Esophagus squamous epithelium (tissue), 4 donors: Measurements from ENCODE around the gene CRYAA.
"Not testable (repeated sequence)": the region's sequence is repeated elsewhere in the genome, so short reads cannot be mapped to it uniquely, and the experiment has no call there.

ENCODE experiments used
- CTCF ChIP-seq, 6 experiments: fragments of 450-650 bp in 4 of 6; fragments of 200-600 bp in 2 of 6; sonication (generic) in 2 of 6; IDR thresholded peaks; one replicate each; pipeline ENCODE4 v1.5.1; 2016 to 2019; ENCODE audit warnings: antibody characterized with exemption in 6 of 6, mild to moderate bottlenecking in 4 of 6, moderate library complexity in 4 of 6
- POLR2A ChIP-seq, 4 donors: fragments of 450-650 bp; IDR thresholded peaks; one replicate each; pipeline ENCODE4 v1.6.1; 2017; ENCODE audit warnings: antibody characterized with exemption in 4 of 4, mild to moderate bottlenecking in 4 of 4, moderate library complexity in 3 of 4

DNA sequence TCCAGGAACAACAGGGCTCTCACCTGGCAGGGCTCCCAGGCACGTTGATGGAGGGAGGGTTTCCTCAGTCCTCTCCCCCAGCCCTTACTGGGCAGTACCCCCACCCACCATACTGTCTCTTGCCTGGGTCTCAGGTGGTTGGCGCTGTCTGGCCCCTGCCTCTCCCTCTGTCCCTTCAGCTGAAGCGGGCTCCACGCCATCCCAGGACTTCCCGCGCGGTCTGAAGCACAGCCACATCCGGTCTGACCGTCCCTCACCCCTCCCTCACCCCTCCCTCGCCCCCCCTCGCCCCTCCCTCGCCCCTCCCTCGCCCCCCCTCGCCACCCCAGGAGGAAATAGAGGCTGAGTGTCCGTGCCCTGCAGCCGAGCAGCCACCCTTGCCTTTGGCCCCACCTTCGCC is 27.4 kb upstream of the CRYAA start:
- TF ChIP-seq POLR2A, CTCF (IDR thresholded peaks at IDR 0.05): not testable (repeated sequence)
